Measurements from ENCODE around the gene ACSF3.

DNA sequence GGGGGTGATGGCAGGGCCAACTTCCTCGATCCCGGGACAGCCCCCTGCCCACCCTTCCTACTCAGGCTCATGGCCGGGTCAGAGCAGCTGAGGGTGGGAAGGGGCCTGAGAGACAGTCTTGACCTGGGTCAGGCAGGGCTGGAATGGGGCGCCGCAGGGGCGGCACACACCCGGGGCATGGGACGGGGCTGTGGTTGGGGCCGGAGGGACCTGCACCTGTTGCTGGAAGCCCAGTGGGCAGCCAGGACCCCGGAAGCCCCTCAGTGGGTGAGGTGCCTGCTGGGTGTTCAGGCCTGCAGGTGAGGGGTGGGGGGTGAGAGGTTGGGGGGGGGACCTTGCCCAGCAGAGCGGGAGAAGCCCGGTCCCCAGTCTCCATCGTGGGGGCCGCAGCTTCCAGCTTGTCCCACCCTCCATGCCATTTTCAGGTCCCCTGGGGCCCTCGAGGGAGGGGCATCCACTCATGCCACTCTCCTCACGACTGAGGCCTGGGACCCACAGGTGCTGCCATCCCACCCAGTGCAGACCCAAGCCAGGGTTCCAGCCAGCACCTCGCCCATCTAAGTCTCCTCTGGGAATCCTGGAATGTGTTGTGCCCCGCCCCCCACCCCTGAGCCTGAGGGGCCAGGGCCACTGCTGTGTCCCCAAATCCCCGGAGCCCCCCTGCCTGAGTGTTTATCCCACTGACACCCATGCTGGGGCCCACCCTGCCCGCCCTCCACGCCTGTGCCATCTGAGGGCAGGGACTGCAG lies 43.4 kb upstream of the ACSF3 start:
- TF ChIP-seq POLR2A (IDR thresholded peaks at IDR 0.05): no peak
- TF ChIP-seq, protein P1, sequence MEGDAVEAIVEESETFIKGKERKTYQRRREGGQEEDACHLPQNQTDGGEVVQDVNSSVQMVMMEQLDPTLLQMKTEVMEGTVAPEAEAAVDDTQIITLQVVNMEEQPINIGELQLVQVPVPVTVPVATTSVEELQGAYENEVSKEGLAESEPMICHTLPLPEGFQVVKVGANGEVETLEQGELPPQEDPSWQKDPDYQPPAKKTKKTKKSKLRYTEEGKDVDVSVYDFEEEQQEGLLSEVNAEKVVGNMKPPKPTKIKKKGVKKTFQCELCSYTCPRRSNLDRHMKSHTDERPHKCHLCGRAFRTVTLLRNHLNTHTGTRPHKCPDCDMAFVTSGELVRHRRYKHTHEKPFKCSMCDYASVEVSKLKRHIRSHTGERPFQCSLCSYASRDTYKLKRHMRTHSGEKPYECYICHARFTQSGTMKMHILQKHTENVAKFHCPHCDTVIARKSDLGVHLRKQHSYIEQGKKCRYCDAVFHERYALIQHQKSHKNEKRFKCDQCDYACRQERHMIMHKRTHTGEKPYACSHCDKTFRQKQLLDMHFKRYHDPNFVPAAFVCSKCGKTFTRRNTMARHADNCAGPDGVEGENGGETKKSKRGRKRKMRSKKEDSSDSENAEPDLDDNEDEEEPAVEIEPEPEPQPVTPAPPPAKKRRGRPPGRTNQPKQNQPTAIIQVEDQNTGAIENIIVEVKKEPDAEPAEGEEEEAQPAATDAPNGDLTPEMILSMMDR (IDR thresholded peaks at IDR 0.05): no peak
